ENCODE data around the gene NUDT4.

Gene NUDT4

GRCh38 chr12:93377252-93378195 is at the start of gene NUDT4:
Gene NUDT4 (plus strand): TSS chr12:93377925. CDS start chr12:93378323, 398 bp downstream.
- peak; percentile 72 to 99 (median 93) for DNase-seq

GRCh38 chr12:93333054-93333453 is 44.7 kb upstream of the NUDT4 start:
- DNase-seq = no peak

GRCh38 chr12:93333828-93334227 is 43.9 kb upstream of the NUDT4 start:
- DNase-seq = no peak

DNA sequence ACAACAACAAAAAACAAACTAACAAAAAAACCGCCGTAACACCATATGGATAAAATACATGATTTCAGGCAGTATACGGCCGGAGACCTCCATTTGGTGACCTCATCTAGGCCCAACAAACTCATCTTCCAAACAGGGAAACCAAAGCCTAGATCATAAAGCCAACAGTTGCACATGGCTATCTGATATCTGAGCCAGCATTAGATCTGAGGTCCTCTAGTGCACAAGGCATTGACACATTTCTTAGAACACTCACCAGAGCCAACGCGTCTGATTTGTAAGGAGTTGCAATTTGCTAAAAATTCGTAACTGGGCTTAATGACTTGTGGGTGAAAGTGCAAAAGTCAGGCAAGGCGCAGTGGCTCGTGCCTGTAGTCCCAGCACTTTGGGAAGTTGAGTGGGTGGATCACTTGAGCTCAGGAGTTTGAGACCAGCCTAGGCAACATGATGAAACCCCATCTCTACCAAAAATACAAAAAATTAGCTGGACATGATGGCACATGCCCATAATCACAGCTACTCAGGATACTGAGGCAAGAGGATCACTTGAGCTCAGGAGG is 42.0 kb upstream of the NUDT4 start:
- DNase-seq = no peak

- no peak for DNase-seq
Observed at GRCh38 chr12:93336291-93336741, 41.4 kb upstream of the NUDT4 start.

DNA sequence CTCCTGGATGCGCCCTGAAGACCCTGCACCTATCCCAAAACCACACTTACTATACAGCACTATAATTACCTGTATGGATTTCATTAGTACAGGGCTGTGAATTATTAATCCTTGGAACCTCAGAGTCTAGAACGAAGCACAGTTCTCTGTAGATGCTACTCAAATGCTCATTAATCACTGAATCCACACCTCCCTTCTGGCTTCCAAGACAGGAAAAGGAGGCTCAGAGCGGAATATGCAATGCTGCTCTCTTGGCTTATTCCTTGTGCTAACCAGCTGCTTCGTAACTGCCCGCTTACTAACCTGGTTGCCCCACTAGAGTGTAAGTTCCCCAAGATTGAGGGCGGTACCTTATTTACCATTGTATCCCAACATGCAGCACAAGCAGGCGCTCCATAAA is 39.1 kb upstream of the NUDT4 start:
- DNase-seq = no peak

DNA sequence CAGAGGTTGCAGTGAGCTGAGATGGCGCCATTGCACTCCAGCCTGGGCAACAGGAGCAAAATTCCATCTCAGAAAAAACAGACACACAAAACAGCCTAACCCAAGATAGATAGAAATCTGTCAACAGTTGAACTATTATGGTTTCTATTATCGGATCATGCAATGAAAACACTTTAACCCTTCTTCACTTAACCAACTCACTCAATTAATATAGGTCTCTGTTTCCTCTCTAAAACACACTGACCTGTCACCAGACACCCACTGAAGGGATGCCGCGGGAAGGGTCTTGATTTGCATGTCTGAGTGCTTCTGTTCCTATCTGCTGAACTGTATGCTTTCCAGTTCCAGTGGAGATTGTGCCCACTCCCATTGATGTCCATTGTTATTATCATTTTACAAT is 38.0 kb upstream of the NUDT4 start:
- no peak for DNase-seq

DNA sequence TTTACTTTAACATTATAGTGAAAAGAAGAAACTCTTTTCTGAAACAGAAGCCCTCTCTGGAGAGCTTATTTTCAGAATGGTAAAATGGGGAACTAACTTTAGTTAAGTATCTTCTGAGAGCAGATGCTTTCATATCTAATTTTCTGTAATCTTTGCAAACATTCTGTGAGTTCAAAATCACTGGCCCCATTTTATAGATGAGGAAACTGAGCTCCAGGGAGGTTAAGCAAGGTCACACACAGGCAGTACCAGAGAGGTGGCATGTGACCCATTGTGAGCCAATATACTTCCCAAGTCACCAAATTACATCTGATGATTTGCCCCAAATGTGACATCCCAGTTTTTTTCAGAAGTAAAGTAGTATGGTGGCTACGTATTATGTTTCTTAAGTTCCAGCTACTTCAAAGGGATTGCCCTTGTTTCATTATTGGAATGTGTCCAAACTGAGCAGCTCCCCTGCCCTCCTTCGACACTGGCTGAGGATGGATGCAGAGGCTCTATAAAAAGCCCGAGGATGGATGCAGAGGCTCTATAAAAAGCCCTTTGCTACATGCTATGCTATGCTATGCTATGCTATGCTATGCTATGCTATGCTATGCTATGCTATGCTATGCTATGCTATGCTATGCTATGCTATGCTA is 36.2 kb upstream of the NUDT4 start:
- no peak for DNase-seq

DNA sequence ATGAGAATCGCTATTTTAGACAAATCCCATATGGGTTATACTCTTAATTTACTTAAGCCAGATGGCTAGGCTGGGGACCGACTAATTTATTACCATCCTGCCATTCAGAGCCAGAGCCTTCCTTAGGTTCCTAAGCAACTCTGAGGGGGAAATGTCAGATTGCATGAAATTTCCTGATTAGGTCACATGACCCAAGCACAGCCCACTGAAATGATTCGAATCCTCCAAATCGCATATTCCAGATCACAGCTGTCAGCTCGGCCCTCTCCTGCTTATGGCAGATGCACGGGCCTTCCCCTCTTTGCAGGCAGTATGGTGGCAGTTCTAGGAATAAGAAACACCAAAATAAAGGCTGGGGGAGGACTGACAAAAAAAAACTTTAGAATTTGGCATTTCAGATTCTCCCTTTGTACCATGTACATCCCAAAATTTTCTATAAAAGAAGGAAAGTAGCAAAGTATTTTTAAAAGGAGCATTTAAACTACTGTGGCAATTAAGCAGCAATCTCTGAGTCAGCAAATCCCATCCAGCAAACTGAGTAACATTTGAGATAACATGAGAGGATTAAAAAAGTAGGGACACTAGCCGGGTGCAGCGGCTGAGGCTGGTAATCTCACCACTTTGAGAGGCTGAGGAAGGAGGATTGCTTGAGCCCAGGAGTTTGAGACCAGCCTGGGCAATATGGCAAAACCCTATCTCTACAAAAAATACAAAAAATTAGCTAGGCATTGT is 30.5 kb upstream of the NUDT4 start:
- DNase-seq = no peak

DNA sequence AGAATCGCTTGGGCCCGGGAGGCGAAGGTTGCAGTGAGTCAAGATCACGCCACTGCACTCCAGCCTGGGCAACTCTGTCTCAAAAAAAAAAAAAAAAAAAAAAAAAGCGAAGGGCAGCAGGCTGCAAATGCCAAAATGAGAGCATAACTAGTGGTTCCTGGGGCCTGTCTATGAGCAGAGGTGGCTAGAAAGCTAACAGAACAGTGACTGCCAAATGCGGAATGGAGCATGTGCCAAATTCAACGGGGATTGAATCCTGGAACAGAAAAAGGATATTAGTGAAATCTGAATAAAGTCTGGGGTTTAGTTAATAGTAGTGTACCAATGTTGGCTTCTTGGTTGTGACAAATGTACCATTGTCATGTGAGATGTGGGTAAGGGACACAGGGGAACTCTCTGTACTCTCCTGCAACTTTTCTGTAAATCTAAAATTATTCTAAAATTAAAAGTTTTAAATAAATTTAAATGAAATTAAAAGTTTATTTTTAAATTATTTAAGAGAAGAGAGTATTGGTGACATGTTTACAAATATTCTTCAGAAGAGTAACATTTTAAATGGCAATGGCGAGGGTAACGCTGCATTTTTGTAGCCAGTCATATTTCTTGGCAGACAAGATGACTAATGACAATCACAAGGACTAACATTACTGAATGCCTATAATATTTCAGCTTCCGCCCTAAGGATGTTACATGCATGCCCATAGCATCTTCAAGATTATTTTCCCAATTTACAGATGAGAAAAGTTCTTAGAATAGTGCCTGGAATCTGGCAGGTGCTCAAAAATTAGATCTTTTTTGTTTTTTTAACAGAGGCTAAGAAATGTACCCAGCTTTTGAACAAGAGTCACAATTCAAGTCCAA is 28.9 kb upstream of the NUDT4 start:
- DNase-seq = no peak

GRCh38 chr12:93351726-93352125 is 26.0 kb upstream of the NUDT4 start:
- DNase-seq = no peak

- no peak for DNase-seq
Observed at GRCh38 chr12:93352321-93352720, 25.4 kb upstream of the NUDT4 start.

DNA sequence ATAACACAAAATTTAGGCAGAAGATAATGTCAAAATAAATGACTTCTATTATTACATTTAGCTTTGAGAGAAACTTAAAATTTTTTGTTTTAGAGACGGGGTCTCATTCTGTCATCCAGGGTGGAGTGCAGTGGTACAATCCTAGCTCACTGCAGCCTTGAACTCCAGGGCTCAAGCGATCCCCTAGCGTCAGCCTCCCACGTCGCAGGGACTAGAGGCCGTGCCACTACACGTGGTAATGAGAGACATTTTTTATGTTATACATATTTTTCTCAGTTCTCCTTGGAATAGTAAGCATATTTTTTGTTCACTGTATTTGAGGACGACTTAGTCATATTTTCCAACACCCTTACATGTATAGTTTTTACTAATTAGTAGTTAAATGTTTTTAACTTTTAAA is 21.5 kb upstream of the NUDT4 start:
- no peak for DNase-seq

DNA sequence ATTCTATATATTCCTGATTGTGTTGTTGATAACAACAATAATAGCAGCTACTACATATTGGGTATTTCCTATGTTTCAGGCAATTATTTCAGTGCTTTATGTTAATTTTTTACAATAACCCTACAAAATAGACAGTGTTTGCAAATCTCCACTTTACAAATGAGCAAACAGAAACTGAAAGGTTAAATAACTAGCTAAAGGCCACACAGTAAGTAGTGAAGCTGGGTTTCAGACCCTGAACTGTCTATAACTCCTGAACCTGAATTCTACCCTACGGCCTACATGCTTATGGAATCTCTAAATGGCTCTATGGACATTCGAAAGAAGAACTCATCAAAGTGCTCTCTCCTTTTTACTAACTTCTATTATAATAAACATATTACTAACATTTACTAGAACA is 19.7 kb upstream of the NUDT4 start:
- DNase-seq = no peak

DNA sequence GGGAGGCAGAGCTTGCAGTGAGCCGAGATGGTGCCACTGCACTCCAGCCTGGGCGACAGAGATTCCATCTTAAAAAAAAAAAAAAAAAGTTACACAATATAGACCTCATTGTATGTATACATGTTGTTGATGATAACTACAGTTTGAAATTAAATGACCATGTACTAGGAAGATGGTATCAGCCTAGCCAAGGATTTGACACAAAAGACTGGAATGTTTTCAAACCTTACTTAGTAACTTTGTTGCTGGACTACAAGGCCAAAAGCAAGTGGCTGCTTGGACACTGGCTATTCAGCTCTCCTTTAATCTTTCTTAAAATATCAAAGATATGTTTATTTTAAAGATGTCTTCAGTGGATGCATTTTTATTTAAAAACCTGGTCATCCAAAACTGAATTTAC is 18.9 kb upstream of the NUDT4 start:
- DNase-seq = no peak

GRCh38 chr12:93360688-93361087 is 17.0 kb upstream of the NUDT4 start:
- no peak for DNase-seq

GRCh38 chr12:93361151-93361919 is 16.4 kb upstream of the NUDT4 start:
- peak in 2 of 51 donors; percentile 3 to 53 for DNase-seq

GRCh38 chr12:93363841-93364297 is 13.9 kb upstream of the NUDT4 start:
- DNase-seq = no peak

- DNase-seq = no peak
Observed at GRCh38 chr12:93365616-93366405, 11.9 kb upstream of the NUDT4 start.
